Measurements from ENCODE around the gene FOXN3.
A peak's percentile ranks its signal among the peaks of the same experiment; 100 is the strongest.

Gene FOXN3

DNA sequence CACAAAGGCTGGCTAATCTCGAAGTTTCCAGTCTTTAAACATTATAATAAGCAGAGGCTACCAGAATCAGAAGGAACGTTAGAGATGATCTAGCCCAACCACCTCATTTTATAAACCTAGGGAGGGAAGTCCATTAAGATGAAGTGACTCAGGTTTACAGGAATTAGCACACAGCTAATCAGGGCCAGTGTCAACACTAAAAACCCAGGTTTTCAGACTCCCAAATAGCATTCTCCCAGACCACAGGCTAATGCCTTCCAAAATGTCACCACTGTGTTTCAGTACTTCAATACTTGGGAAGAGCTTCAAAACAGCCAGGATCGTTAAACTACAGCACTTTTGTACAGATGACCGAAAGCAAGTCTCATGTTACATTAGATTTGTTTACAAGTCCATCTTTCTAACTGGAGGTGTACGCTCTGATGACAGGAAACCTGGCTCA is 89.2 kb downstream of the FOXN3 start:
- DNase-seq, result no peak

GRCh38 chr14:89325959-89326358 is 91.1 kb downstream of the FOXN3 start:
- no peak for DNase-seq

DNA sequence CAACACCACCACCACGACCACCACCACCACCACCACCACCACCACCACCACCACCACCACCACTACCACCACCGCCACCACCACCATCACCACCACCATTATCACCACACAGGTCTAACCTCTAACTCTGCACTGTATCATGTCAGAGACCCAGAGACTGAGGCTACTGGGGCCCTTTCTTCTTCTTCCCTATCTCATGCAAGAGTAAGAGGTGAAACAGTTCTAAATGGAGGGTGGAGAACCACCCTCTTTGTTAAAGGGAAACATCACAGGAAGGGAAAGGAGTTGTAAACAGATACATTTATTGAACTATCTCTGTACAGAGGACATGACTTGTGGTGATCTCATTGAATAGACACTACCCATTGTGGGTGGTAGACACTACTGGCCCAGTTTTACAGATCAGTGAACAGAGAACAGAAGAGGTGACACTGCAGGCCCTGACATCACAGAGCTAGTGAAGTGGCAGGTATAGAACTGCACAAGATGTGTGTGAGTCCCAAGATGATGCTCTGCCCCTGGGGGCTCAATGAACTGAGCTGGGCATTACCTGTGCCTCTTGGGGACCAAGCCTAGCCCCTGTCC is 91.6 kb downstream of the FOXN3 start:
- no peak for DNase-seq

GRCh38 chr14:89324501-89325298 is 92.3 kb downstream of the FOXN3 start:
- no peak for DNase-seq

- no peak for DNase-seq
Observed at GRCh38 chr14:89320381-89321000, 96.5 kb downstream of the FOXN3 start.

- DNase-seq, result no peak
Observed at GRCh38 chr14:89319687-89320086, 97.3 kb downstream of the FOXN3 start.

DNA sequence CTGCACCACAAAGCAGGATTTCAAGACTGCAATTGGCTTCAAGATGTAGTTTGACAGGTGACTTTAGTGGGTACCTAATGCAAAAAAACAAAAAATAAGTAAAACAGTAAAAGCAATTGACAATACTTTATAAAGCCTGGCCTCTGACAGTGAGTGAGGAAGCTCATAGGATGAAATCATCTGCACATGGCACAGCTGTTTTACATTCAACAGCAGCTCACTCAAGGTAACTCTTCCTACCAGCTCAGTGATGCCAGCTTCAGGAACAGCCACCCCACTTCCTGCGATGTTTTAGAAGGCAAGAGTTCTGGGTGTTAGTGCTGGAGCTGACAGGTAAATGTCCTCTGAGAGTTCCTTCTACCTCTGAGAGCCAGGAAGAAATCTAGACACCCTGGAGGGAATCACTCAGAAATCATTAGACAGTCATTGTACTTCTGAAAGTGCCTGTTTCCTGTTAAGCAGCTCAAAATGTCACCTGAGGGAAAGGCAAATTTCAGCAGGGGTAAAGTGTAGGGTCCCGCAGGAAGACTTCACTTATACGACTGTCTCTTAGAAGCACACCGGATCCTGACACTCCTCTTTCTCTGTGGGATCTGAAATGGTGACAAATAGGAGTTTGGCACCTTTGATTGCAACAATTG is 99.9 kb downstream of the FOXN3 start:
- DNase-seq, result no peak

DNA sequence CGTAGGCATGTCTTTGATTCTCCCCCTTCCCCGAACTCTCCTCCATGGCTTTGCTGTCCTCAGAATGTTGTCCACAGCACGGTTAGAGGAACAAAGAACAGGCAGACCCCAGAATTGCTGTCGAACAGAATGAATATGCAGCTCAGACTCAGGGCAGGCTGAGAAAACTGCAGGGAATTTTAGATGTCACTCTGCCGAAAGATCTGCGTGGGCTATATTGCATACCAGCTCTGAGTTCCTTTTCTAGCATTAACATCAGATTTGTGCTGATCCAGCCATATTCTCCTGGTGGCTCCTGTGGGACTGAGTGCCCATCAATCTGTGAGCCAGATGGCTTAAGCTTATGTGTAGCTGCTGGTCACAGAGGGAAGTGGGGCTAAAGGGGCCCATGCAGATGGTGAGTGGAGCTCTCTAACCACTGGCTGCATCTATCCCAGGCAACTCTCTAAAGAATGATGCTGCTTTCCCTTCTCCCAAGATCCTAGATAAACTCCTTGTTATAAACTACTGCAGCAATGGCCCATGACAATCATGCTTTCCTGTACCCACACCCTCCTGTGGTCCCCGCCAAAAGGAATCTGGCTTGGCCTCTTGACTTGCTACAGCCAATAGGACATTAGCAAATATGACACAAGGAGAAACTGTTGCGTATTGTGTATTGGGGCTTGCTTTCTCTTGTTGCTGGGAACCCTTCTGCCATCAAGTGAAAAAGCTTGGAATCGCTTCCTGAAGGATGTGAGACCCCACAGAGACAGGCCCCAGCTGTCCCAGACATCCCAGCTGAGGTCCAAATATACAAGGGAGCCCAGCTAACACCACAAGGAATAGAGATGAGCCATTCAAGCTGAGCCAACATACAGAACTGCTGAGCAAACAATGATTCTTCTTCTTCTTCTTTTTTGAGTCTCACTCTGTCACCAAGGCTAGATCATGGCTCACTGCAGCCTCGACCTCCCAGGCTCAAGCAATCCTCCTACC is 101.3 kb downstream of the FOXN3 start:
- DNase-seq, result no peak

DNA sequence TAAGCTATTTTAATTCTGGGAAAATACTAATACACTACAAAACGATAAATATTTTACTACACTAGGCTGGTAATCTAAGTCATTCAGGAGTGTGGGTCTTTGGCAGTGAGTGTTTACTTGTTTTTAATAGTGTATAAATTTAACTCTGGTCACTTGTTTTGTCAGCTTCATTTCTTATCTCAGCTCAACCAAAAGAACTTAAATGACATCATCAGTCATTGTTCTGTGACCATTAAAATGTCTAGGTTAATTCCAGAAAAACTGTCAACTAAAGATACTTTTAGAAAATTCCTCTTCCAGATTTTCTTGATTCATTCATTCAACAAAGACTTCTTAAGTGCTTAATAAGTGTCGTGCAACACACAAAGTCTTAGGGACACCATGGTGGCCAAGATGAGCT is 102.8 kb downstream of the FOXN3 start:
- DNase-seq, result no peak

DNA sequence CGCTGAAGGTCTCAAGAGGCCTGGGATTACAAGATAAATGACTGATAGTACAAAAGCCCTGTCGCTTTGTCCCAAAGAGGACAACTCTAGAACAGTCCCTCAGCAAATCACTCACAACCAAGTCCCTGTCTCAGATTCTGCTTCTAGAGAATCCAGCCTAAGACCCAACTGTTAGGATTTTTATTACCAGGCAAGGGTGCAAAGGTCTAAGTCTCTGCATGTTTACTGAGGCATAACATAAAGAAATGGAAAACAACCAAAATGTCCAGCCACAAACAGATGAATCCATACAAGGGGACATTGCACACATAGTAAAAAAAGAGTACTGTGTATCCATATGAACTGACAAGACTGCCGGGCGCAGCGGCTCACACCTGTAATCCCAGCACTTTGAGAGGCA is 104.1 kb downstream of the FOXN3 start:
- DNase-seq, result no peak

- DNase-seq, result no peak
Observed at GRCh38 chr14:89310211-89310610, 106.8 kb downstream of the FOXN3 start.

GRCh38 chr14:89309670-89310177 is 107.3 kb downstream of the FOXN3 start:
- no peak for DNase-seq

- peak; percentile 49 for DNase-seq
Observed at GRCh38 chr14:89308232-89308959, 108.6 kb downstream of the FOXN3 start.

- DNase-seq, result no peak
Observed at GRCh38 chr14:89307409-89307808, 109.6 kb downstream of the FOXN3 start.

DNA sequence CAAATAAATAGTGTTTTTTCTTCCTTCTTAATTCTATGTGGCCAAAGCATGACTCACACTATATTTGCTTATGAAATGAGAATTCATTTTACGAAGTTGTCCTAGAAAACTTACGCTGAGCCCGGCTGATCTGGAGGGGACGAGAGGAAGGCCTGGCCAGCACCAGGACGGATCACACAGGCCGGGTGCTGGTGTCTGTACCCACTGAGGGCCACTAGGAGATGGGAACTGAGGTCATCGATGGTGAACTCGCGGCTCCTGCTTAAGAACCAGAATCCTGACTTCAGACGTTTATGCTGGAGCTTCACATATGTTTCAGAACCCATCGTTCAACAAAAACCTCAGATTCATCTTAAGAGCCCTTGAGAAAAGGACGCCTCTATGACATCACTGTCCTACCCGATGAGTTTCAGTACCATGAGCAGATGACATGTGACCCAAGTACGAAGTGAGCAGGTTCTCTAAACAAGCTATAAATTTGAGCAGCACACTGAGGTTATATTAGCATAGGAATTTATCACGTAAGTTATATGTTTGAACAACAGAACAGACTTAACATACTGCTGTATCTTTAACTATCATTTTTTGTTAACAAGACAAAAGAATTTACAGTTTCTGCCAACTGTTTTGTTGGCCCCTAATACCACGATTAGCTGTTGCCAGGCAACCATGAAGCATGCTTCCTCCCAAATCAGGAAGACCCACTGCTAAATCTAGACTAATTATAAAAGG is 111.9 kb downstream of the FOXN3 start:
- DNase-seq, result peak; percentile 68

GRCh38 chr14:89304561-89304960 is 112.5 kb downstream of the FOXN3 start:
- no peak for DNase-seq

DNA sequence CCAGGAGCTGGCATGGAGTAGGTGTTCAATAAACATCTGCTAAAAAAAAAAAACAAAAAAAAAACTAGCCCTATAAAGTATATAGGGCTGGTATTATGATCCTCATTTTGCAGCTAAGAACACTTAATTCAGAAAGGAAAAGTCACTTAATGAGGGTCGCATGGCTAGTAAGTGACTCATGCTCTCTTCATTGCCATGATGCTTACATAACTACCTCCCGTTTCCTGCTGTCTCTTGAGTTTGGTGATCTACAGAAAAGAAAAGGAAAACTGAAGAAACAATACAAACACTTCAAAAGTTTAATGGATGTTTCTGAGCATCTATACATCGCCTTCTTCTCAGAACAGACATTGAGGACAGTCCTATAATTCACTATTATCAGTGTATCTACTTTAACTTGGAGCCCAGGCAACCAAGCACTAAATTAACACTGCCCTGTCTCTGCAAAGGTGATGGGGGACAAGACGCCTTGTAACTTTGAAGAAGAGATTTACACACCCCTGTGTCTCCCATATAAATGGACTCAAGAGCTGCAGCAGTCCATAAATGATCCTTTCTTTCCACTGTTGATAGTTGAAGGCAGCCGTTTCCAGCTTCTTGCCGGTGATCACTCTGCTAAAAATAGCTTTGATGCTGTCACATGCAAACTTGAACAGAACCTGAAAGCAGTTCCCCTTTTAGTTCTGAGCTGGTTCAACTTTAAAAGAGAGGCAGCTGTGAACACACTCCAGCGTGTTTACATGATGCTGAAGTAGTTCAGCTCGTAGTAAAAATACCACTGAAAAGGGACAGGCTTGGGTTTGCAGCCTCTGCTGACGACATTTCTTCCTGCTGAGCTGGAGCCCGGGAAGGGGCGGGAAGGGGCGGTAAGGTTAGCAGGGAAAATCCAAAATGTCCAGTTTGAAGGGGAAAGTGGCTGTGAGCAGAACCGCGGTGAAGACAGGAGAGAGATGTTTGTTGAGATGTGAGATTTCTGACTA is 113.3 kb downstream of the FOXN3 start:
- peak; percentile 87 for DNase-seq

DNA sequence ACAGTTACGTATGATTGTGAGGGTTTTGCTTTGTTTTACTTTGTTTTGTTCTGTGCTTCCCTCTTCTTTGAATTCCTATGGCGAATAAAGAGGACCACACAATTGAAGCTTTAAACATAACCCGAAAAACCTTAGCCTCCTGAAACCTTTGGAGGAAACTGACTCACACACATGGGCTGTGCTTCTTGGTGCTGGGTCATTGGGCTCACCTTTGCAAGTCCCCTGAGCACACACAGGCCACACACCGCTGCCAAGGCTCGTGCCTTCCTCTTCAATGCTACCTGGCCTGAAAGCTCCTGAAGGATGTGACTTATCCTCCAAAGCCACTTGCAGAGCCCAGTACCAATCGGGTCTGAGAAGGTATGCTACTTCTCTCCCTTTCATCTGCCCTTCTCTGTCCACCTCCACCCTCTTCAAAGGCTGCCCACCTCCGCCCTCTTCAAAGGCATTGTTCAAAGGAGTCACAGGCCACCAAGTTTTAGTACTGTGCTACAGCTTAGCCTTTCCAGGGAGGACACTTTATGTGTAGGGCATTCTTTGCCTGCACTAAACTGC is 114.6 kb downstream of the FOXN3 start:
- DNase-seq, result no peak

DNA sequence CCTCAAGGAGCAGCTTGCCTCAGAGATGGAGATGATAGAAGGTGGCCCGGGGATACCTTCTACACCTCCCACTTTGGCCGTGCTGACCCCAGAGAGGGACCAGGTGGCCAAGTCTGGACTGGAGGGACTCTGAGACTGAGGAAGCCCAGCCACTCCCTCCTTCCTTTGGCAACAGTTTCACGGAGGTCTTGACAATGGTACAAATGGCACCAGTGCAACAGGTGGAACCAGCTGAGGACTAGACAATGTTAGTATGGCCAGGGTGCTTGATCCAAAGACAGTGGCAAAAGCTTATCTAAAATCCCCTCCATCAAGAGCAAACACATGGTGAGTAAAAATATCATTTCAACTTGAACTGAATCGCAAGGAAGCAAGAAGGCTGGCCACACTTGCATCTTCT is 117.4 kb downstream of the FOXN3 start:
- DNase-seq, result no peak
